K562 (cell line): ENCODE results near the gene LSM4. TPM values are rescaled to one million over a fixed set of nuclear protein-coding genes. Genes with fewer than 3 reads are reported as not detected.

ENCODE experiments used
- ATAC-seq: fragments of 200-7000 bp; cut with Tn5 transposase; 3 replicates; pipeline ENCODE4 v1.9.1; 2020; ENCODE audit warnings: moderate library complexity
- BruUV-seq: library from RNA; stranded (reverse); fragments of 400-500 nt; replicated peaks from 2 replicates; lab custom pipeline; 2021; lab: Mats Ljungman, UMichigan
- CTCF ChIA-PET: fragments of 300-600 bp; formaldehyde crosslinking; extraction: SDS; loops from one replicate; lab custom pipeline; 2021; ENCODE audit warnings: low intra/inter-chr PET ratio; lab: Yijun Ruan, JAX
- POLR2A ChIA-PET: fragments of 300-600, 350-650 bp; sonication (Branson Sonifier 250); formaldehyde crosslinking; extraction: SDS; loops from one replicate; lab custom pipeline; 2021; ENCODE audit warnings: antibody characterized with exemption, inconsistent platforms; lab: Yijun Ruan, JAX
- DNase-seq, 4 experiments: peaks; one replicate each; pipeline versions ENCODE4 v3.0.0 to v3.0.0-alpha.2; 2011 to 2018; ENCODE audit warnings: low spot score in 3 of 4, mixed read lengths in 3 of 4; ENCODE audit errors: extremely low read depth in 1 of 4
- FAIRE-seq: peaks from 2 replicates; lab custom pipeline; 2011; peaks lifted over from hg19 to GRCh38; lab: Jason Lieb, UNC
- H2AFZ ChIP-seq: 2 replicates; pipeline ENCODE4 v1.6.0; 2011; ENCODE audit warnings: low read depth, low read length, control low read depth, inconsistent platforms
- H3K27ac ChIP-seq: fragments of 200-600 bp; 3 replicates; pipeline ENCODE4 v1.8.0; 2011; ENCODE audit warnings: low read depth, mild to moderate bottlenecking, control low read depth, inconsistent platforms, low read length, moderate library complexity, mixed read lengths; ENCODE audit errors: extremely low read depth
- H3K27me3 ChIP-seq, 2 experiments: fragments of 300-600 bp in 1 of 2; 2 replicates in 1 of 2; 3 replicates in 1 of 2; pipeline versions ENCODE4 v1.6.0 to v1.8.0; 2011; ENCODE audit warnings: inconsistent platforms in 2 of 2, low read length in 2 of 2, mild to moderate bottlenecking in 1 of 2, mixed read lengths in 1 of 2, moderate library complexity in 1 of 2; ENCODE audit not compliant: control insufficient read depth in 2 of 2, insufficient read depth in 2 of 2
- H3K36me3 ChIP-seq: fragments of 300-600 bp; 3 replicates; pipeline ENCODE4 v1.8.0; 2011; ENCODE audit warnings: mild to moderate bottlenecking, low read length, inconsistent platforms; ENCODE audit not compliant: control insufficient read depth, insufficient read depth
- H3K4me1 ChIP-seq, 2 experiments: fragments of 200-600 bp in 1 of 2; replicated peaks in 1 of 2; 2 replicates in 1 of 2; 3 replicates in 1 of 2; pipeline versions ENCODE4 v1.5.1 to v1.8.0; 2011; ENCODE audit warnings: inconsistent platforms in 2 of 2, low read length in 2 of 2, mild to moderate bottlenecking in 1 of 2, mixed read lengths in 1 of 2, moderate library complexity in 1 of 2; ENCODE audit not compliant: control insufficient read depth in 2 of 2, insufficient read depth in 2 of 2
- H3K4me2 ChIP-seq: 2 replicates; pipeline ENCODE4 v1.6.1; 2011; ENCODE audit warnings: low read length, control low read depth, inconsistent platforms, mixed read lengths; ENCODE audit not compliant: insufficient read depth
- H3K4me3 ChIP-seq: fragments of 200-600 bp; sonication (generic), shearing (Covaris generic); 2 replicates; pipeline ENCODE4 v1.5.1; 2016; ENCODE audit warnings: control low read depth, inconsistent platforms
- H3K79me2 ChIP-seq: fragments of 200-600 bp; 3 replicates; pipeline ENCODE4 v1.8.0; 2011; ENCODE audit warnings: low read length, inconsistent platforms; ENCODE audit not compliant: control insufficient read depth, insufficient read depth
- H3K9ac ChIP-seq, 2 experiments: 2 replicates each; pipeline versions ENCODE4 v1.6.0 to v1.6.1; 2011; ENCODE audit warnings: low read depth in 2 of 2, low read length in 2 of 2, control low read depth in 1 of 2, inconsistent platforms in 1 of 2, mild to moderate bottlenecking in 1 of 2, mixed read lengths in 1 of 2; ENCODE audit not compliant: insufficient read depth in 1 of 2
- H3K9me1 ChIP-seq: one replicate; pipeline ENCODE4 v1.6.0; 2011; ENCODE audit warnings: inconsistent platforms, mild to moderate bottlenecking, low read length, moderate library complexity; ENCODE audit not compliant: control insufficient read depth, insufficient read depth
- H3K9me3 ChIP-seq: replicated peaks from 2 replicates; pipeline ENCODE4 v1.5.1; 2011; ENCODE audit warnings: low read depth, low read length, inconsistent platforms; ENCODE audit not compliant: control insufficient read depth, insufficient read depth
- H4K20me1 ChIP-seq: replicated peaks from 2 replicates; pipeline ENCODE4 v1.6.1; 2011; ENCODE audit warnings: low read length, inconsistent platforms, mixed read lengths; ENCODE audit not compliant: control insufficient read depth, insufficient read depth
- BRCA1 ChIP-seq, 2 experiments: fragments of 450-650 bp in 1 of 2; sonication (generic) in 1 of 2; formaldehyde crosslinking in 1 of 2; IDR thresholded peaks; 2 replicates each; pipeline versions ENCODE4 v1.5.0 to v1.6.1; 2017 to 2020; ENCODE audit warnings: mild to moderate bottlenecking in 1 of 2, missing genetic modification reagents in 1 of 2
- CEBPB ChIP-seq: fragments of 450-650 bp; IDR thresholded peaks from 2 replicates; pipeline ENCODE4 v1.6.1; 2016; ENCODE audit warnings: missing genetic modification characterization, missing compliant biosample characterization
- CHD1 ChIP-seq: fragments of 200-600 bp; sonication (generic); IDR thresholded peaks from one replicate; pipeline ENCODE4 v1.6.1; 2012; ENCODE audit warnings: mild to moderate bottlenecking, moderate library complexity, low read length, inconsistent platforms
- CSDE1 ChIP-seq, 2 experiments: fragments of 450-650 bp; IDR thresholded peaks; 2 replicates each; pipeline ENCODE4 v1.6.1; 2016; ENCODE audit warnings: mild to moderate bottlenecking in 1 of 2
- HDAC6 ChIP-seq: IDR thresholded peaks from 2 replicates; pipeline ENCODE4 v1.6.1; 2012; ENCODE audit warnings: low read depth, mild to moderate bottlenecking, control low read depth, inconsistent platforms, low read length, moderate library complexity
- LCOR ChIP-seq: sonication (generic); formaldehyde crosslinking; IDR thresholded peaks from 2 replicates; pipeline ENCODE4 v1.8.0; 2022; ENCODE audit warnings: mild to moderate bottlenecking, missing genetic modification reagents
- NCOA2 ChIP-seq, 2 experiments: fragments of 450-650 bp; IDR thresholded peaks; 2 replicates each; pipeline ENCODE4 v1.6.1; 2018; ENCODE audit warnings: mild to moderate bottlenecking in 2 of 2, moderate library complexity in 1 of 2; ENCODE audit not compliant: partially characterized antibody in 2 of 2
- PML ChIP-seq: IDR thresholded peaks from 2 replicates; pipeline ENCODE4 v1.6.1; 2012; ENCODE audit warnings: low read length, inconsistent platforms
- POLR2G ChIP-seq: fragments of 200-400 bp; formaldehyde crosslinking; IDR thresholded peaks from 2 replicates; pipeline ENCODE4 v1.6.1; 2017; ENCODE audit warnings: low read depth, mild to moderate bottlenecking, antibody characterized with exemption, low read length, moderate library complexity
- PRPF4 ChIP-seq: fragments of 200-400 bp; formaldehyde crosslinking; IDR thresholded peaks from one replicate; pipeline ENCODE4 v1.6.1; 2017; ENCODE audit warnings: low read length, low read depth, mild to moderate bottlenecking; ENCODE audit not compliant: insufficient read depth, poor library complexity, severe bottlenecking
- RBM39 ChIP-seq: fragments of 200-400 bp; formaldehyde crosslinking; optimal IDR thresholded peaks from 2 replicates; pipeline ENCODE3; 2018; ENCODE audit warnings: low read depth, low read length
- SIRT6 ChIP-seq: IDR thresholded peaks from one replicate; pipeline ENCODE4 v1.6.1; 2012; ENCODE audit warnings: low read depth, mild to moderate bottlenecking, control low read depth, inconsistent platforms, low read length, moderate library complexity
- TRIM28 ChIP-seq: fragments of 450-650 bp; IDR thresholded peaks from 2 replicates; pipeline ENCODE4 v1.6.1; 2017
- YY1 ChIP-seq, 3 experiments: IDR thresholded peaks; 2 replicates each; pipeline ENCODE4 v1.6.1; 2011; ENCODE audit warnings: low read length in 2 of 3, mild to moderate bottlenecking in 2 of 3, moderate library complexity in 2 of 3, borderline replicate concordance in 1 of 3, control low read depth in 1 of 3, low read depth in 1 of 3; ENCODE audit not compliant: insufficient read depth in 3 of 3, insufficient replicate concordance in 2 of 3, control insufficient read depth in 1 of 3, insufficient read length in 1 of 3; ENCODE audit errors: extremely low read depth in 1 of 3
- ZBTB8A ChIP-seq: fragments of 450-650 bp; IDR thresholded peaks from 2 replicates; pipeline ENCODE4 v1.6.1; 2018; ENCODE audit warnings: mild to moderate bottlenecking, moderate library complexity; ENCODE audit not compliant: partially characterized antibody
- ZNF316 ChIP-seq: fragments of 450-650 bp; IDR thresholded peaks from 2 replicates; pipeline ENCODE4 v1.6.1; 2016
- WGBS: fragments of 100-300 bp; shearing (Covaris generic); methylation state at CpG from one replicate; pipeline ENCODE4 v1.1.6; 2016; ENCODE audit warnings: low coverage, mixed read lengths; ENCODE audit not compliant: insufficient coverage; ENCODE audit errors: missing lambda C conversion rate; 5-methylcytosine and 5-hydroxymethylcytosine counted together
- in situ Hi-C: fragments of 300-500 bp; cut with MboI; formaldehyde crosslinking; loops from 4 replicates; pipeline ENCODE4 v1.15.0; 2018; ENCODE audit warnings: inconsistent platforms, mixed read lengths
- intact Hi-C: fragments of 100-400 bp; cut with micrococcal nuclease; formaldehyde crosslinking; loops from 2 replicates; pipeline ENCODE4 v1.14.2; 2022
- polyA plus RNA-seq, 8 experiments: library from polyadenylated mRNA; depleted of rRNA in 4 of 8; stranded (reverse) in 5 of 8; unstranded in 3 of 8; fragments of >200 nt; fragmentation: Nextera tagmentation in 2 of 8; fragmentation: Illumina TruSeq in 1 of 8; extraction: Ambion mirVana in 2 of 8; extraction: Trizol in 1 of 8; gene quantifications; 2 replicates each; pipeline versions ENCODE4 v1.2.1 to v1.2.3, GENCODE V29; 2011 to 2014; ENCODE audit warnings: inconsistent platforms in 1 of 8, missing spikeins in 1 of 8
- total RNA-seq, 7 experiments: library from RNA; depleted of rRNA in 6 of 7; stranded (reverse); fragments of >200 nt in 6 of 7; fragmentation: Illumina TruSeq in 2 of 7; extraction: Trizol in 2 of 7; gene quantifications; 2 replicates each; pipeline versions ENCODE4 v1.2.1 to v1.2.3, GENCODE V29; 2011 to 2021; ENCODE audit warnings: low replicate concordance in 1 of 7
- TF ChIP-seq, protein P1 (sequence below): fragments of 250-450 bp; sonication (Bioruptor Pico); IDR thresholded peaks from 2 replicates; pipeline ENCODE4 v1.5.0; 2021; ENCODE audit warnings: mild to moderate bottlenecking, borderline replicate concordance
- TF ChIP-seq, protein P2 (sequence below): fragments of 450-650 bp; IDR thresholded peaks from 2 replicates; pipeline ENCODE4 v1.6.1; 2016; ENCODE audit warnings: low read depth, mild to moderate bottlenecking, moderate library complexity

The LSM4 gene
- total and polyA plus RNA-seq, 9 of the 15 experiments (the other 6 are each of a cell fraction or from before 2014, with no cell fraction given), result 11.9 to 763 (median 202) TPM

- TF ChIP-seq, protein P1, sequence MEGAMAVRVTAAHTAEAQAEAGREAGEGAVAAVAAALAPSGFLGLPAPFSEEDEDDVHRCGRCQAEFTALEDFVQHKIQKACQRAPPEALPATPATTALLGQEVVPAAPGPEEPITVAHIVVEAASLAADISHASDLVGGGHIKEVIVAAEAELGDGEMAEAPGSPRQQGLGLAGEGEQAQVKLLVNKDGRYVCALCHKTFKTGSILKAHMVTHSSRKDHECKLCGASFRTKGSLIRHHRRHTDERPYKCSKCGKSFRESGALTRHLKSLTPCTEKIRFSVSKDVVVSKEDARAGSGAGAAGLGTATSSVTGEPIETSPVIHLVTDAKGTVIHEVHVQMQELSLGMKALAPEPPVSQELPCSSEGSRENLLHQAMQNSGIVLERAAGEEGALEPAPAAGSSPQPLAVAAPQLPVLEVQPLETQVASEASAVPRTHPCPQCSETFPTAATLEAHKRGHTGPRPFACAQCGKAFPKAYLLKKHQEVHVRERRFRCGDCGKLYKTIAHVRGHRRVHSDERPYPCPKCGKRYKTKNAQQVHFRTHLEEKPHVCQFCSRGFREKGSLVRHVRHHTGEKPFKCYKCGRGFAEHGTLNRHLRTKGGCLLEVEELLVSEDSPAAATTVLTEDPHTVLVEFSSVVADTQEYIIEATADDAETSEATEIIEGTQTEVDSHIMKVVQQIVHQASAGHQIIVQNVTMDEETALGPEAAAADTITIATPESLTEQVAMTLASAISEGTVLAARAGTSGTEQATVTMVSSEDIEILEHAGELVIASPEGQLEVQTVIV (CRISPR knock-in tag), result no peak
- TF ChIP-seq POLR2G (peak; percentile 63), SIRT6 (no peak), TRIM28 (no peak), PRPF4 (no peak), HDAC6 (no peak), BRCA1 (IDR thresholded peaks at IDR 0.05) (no peak), BRCA1 (CRISPR knock-in tag; IDR thresholded peaks at IDR 0.05) (no peak)
These were observed 29.9 kb downstream of the LSM4 start (continued) for GRCh38 chr19:18292810-18293641.

- peak overlapping the region; percentile 64 for H3K4me3 ChIP-seq
- H4K20me1 ChIP-seq, result no peaks in the 10 kb centered on the region
- 1% methylated on average over 16 of the region's 20 CpGs for WGBS
- H3K4me1 ChIP-seq, result peaks cover 33 to 60% of the 10 kb centered on the region in 2 experiments
- intact Hi-C loops (no loop called here), in situ Hi-C loops (no loop called here)
- no peak for FAIRE-seq
- ATAC-seq, result no peak
- no peaks in the 10 kb centered on the region for H3K9me1 ChIP-seq
- DNase-seq, result no peak
- H3K4me2 ChIP-seq, result peak overlapping the region; percentile 100
- POLR2A ChIA-PET, result interaction anchor here (0.6 to 3.0 kb wide), 16 partner anchors 10 to 294 kb away, joined by 3 to 113 read pairs (median 4); partner anchors contain the start of genes GDF15 and JUND
- TSS peak; percentile 76 for BruUV-seq
- H3K9me3 ChIP-seq, result no peaks in the 10 kb centered on the region
- H3K27me3 ChIP-seq, result no peaks in the 10 kb centered on the region
- CTCF ChIA-PET, result interaction anchor here (0.6 kb wide), 1 partner anchor 72 kb away, joined by 3 read pairs; no protein-coding TSS in a partner anchor
- peak overlapping the region; percentile 98 to 99 for H3K9ac ChIP-seq
- peaks cover 19% of the 10 kb centered on the region; the same call in 2 of the 3 replicates for H3K79me2 ChIP-seq
- peak overlapping the region; percentile 98 for H3K27ac ChIP-seq
- H2AFZ ChIP-seq, result peak overlapping the region; percentile 66
- H3K36me3 ChIP-seq, result no peaks in the 10 kb centered on the region
- TF ChIP-seq NCOA2 (IDR thresholded peaks at IDR 0.05; ENCODE audit: partially characterized antibody in 2 of 2), result no peak
- peak; percentile 12; the same call in 1 of the 2 replicates for TF ChIP-seq PML
- no peak for TF ChIP-seq ZBTB8A
- no peak for TF ChIP-seq YY1 (IDR thresholded peaks at IDR 0.05; ENCODE audit: borderline replicate concordance in 1 of 3, control insufficient read depth in 1 of 3, extremely low read depth in 1 of 3, insufficient read depth in 3 of 3, insufficient read length in 1 of 3, insufficient replicate concordance in 2 of 3, low read depth in 1 of 3, low read length in 2 of 3)
- TF ChIP-seq CSDE1 (IDR thresholded peaks at IDR 0.05), result no peak; a peak in 1 of 4 replicates
- TF ChIP-seq CHD1, result peak; percentile 95
- TF ChIP-seq ZNF316, result no peak
- TF ChIP-seq LCOR (CRISPR knock-in tag), result no peak
- TF ChIP-seq, protein P2, sequence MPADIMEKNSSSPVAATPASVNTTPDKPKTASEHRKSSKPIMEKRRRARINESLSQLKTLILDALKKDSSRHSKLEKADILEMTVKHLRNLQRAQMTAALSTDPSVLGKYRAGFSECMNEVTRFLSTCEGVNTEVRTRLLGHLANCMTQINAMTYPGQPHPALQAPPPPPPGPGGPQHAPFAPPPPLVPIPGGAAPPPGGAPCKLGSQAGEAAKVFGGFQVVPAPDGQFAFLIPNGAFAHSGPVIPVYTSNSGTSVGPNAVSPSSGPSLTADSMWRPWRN, result no peak
- TF ChIP-seq RBM39, result no peak
- TF ChIP-seq CEBPB (tag), result peak; percentile 89
These were observed 30.4 kb downstream of the LSM4 start for GRCh38 chr19:18292462-18292809.
